Stimulated activated CD4-positive, alpha-beta T cell treated with anti-CD3 and anti-CD28 coated beads, Interleukin-12 subunit alpha, Interleukin-12 subunit beta, amount 100 ng/mL, for 4 hours (primary cell): ENCODE results near the gene SEC14L1.

Source experiments
- DNase-seq: peaks from one replicate; pipeline ENCODE4 v3.0.0-alpha.2; 2020

SEC14L1 gene

DNA sequence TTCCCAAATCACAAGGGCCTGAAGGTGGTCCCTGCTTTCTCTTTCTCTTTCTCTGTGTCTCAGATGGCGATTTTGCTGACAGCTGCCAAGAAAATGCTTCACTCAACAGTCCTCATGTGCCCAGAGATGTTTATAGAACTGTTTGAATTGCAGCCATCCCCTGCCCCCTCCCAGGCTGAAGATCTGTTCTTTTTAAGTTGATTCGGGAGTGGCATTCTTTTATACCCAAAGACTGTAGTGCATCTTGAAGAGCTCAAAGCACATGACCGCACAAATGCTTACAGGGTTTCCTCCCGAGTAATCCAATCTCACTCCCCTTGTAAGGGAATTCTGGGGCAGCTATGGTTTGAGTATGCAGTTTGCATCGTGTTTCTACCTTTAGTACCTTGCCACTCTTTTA lies 75.7 kb downstream of the SEC14L1 start:
- DNase-seq, result no peak

DNA sequence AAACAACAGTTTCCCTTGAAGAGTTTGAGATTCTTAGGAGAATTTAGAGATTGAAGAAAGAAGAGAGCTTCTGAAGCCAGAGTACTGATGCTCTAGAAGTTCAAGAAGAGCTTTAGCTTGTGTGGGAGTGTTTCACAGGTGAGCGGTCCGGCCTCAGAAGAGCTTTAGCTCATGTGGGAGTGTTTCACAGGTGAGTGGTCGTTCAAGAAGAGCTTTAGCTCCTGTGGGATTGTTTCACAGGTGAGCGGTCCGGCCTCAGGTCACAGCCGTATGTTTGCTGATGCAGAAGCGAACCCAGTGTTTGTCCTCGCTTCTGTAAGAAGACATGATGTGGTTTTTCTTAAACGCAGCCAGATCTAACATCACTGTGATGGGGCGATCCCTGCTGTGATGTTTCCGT lies 76.4 kb downstream of the SEC14L1 start:
- DNase-seq, result no peak

DNA sequence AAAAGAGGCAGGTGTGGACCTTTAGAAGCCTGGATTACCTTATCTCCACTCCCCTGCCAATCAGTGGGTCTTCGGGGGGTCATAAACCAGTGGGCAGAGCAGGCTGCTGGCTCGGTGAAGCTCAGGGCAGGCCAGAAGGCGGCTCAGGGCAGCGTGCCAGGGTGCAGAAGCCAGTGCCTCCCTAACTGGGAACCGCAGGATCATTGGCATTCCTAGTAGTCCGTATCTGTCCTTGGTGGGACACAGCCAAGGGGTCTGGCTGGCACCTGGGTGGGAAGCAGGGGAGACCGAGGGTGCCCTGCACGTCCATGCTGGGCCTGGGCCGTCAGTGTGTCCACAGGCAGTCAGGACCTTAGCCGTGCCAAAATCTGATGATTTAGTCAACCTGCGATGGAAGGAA lies 76.8 kb downstream of the SEC14L1 start:
- DNase-seq, result no peak

DNA sequence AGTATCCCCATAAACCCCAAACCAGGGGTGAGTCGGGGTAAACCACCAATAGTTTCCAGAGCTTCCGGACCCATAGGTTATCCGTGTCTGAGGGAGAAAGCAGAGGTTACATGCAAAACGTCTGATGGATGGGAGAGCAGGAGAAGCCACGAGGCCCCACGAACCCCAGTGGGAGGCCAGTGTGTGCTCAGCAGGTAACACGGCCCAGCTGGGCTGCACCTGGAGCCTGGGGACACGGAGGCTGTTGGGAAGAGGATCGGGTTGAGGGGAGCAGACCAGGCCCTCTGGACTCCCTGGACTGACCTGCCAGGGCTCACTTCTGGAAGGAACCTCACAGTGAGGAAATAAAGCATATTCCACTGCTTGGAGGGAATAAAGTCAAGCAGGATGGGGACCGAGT lies 78.1 kb downstream of the SEC14L1 start:
- DNase-seq, result no peak

DNA sequence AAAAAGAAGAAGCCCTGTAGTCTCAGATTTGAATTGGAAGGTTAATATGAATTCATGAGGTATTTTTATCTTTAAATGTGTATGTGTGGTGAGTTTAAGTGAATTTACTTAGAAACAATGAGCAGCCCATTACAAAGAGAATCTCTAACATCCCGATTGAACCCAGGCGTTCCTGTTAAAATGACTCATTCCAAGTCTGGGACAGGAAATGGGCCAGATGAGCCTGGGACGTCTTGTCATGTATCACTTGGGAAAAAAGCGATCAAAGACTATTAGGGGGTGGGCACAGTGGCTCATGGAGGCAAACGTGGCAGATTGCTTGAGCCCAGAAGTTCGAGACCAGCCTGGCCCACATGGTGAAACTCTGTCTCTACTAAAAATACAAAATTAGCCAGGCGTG lies 81.6 kb downstream of the SEC14L1 start:
- no peak for DNase-seq

DNA sequence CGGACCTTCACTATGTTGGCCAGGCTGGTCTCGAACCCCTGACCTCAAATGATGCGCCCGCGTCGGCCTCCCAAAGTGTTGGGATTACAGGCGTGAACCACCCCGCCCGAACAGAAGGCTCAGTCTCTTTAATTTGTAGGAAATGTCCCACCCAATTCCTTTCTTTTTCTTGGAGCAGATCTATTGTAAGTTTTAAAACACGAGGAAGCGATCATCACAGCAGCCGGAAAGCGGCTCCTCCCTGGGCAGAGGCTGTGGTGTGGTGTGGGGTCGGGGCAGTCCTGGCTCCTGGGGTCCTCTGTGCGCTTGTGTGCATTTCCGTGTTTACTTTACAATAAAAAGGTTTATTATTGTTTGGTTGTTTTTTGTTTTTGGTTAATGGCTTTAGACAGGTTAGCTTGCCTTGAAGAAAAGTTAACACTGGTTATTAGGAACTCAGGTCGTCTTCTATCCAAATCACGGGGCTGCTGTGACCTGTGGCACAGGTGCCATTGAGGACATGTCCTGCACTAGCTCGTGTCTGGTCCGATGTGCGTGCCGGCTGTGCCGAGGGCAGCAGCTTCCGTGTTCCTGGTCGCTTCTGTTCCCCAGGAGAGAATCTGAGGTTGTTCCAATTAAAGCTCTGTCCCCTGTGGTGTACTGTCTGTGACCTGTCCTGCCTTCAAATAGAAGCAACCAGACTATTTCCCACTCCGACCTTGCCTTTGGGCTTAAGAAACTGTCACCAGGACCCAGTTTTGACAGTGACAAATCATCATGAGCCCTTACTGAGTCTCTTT lies 83.1 kb downstream of the SEC14L1 start:
- no peak for DNase-seq

DNA sequence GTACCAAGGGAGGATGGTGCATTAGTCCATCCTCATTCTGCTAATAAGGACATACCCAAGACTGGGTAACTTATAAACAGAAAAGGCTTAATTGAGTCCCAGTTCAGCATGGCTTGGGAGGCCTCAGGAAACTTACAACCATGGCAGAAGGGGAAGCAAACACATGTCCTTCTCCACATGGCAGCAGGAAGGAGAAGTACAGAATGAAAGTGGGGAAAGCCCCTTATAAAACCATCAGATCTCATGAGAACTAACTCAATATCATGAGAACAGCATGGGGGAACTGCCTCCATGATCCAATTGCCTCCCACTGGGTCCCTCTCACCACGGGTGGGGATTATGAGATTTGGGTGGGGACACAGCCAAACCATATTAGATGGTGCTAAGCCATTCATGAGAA lies 84.5 kb downstream of the SEC14L1 start:
- no peak for DNase-seq

DNA sequence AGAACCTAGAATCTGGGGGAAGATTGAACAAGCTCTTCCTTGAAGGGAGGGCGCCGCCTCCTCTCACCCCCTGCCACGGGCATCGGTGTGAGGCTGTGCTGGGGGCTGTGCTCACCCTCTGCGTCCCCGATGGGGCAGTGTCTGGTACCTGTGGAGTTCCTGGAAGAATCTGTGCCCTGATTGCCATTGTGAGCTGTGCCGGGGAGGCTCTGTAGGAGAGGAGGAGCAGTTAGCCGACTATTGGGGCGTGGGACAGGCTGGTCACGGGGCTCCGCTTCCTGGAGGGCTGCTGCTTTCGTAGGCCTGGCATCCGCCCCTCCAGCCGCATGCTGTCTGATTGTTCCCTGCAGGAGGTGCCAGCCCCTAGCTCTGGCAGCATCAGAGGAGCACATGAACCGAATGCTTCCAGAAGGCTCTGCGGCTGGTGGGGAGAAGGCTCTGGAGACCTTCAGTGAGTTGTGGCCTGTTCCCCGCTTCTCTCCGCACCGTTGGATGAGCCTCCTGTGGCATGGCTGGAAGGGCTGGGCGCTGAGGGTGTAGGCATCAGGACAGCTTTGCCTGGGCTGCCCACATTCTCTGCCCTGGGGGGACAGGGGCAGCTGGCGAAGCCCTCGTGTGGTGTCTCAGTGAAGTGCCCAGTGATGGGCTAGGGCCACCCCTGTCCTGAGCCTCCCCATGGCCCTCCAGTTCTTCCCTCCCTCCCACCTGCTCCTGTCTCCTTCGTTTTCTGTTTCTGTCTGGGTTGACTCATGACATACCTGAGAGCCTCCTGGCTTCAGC lies 86.9 kb downstream of the SEC14L1 start:
- no peak for DNase-seq

DNA sequence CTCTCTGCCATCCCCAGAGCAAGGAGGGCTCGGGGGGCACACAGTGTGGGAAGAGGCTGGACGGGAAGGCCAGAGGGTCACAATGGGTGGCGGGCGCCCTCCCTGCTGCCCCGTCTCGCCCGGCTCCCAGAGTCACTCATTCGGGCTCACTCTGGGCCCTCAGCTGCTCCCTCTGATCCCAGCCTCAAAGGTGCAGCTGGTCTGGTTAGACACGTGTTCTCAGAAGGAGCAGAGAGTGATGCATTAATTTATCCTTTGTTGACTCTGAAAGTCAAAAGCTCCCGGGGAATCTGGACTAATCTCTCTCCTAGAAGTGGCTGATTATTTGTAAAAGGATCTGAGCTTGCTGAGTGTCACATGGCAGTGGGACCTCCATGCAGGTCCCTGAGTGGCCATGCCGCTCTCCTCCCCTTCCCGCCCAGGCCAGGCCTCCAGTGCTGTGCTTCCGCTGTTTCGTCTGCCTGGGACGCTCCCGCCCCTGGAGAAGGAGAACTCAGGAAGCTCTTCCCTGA lies 87.5 kb downstream of the SEC14L1 start:
- DNase-seq, result no peak

DNA sequence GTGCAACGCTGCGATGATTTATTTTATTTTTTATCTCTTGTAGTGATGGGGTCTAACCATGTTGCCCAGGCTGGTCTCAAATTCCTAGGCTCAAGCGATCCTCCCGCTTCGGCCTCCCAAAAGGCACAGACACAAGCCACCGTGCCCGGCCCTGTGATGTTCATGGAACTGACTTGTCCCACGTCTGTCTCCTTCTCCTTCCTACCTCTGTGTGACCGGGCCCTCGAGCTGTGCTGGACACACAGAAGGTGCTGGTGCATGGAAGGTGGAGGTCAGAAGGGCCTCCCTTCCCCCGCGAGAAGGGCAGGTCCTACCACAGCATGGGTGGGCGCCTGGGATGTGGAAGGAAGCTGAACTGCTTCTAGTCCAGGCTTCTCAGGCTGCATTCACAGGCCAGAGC lies 88.0 kb downstream of the SEC14L1 start:
- no peak for DNase-seq

DNA sequence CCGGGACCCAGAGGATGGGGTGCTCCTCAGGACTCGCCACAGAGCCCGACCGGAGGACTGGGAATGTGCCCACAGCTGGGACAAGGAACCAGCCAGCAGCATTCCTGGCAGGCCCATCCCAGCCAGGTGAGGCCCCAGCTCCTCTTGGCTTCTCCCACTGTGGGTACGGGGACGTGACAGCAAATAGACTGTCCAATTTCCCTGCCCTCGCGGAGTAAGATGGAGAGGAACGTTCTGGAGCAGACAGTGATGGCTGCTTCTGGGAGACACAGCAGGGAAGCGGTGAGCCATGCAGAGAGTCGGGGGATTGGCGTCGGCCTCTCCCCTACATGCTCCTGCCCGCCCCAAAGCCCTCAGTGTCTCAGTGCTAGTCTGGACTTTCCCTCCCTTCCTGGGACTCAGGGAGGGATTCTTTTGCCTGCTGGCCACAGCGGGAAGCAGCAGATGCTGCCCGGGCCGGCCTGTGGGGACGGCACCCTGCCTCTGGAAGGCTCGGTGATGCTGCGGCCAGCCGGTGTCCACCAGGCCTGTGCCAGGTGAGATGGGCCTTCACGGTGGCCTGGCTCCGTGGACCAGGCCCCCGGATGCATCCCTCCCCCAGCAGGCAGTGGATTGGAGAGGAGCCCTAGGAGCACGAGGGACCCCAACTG lies 89.1 kb downstream of the SEC14L1 start:
- DNase-seq, result no peak

DNA sequence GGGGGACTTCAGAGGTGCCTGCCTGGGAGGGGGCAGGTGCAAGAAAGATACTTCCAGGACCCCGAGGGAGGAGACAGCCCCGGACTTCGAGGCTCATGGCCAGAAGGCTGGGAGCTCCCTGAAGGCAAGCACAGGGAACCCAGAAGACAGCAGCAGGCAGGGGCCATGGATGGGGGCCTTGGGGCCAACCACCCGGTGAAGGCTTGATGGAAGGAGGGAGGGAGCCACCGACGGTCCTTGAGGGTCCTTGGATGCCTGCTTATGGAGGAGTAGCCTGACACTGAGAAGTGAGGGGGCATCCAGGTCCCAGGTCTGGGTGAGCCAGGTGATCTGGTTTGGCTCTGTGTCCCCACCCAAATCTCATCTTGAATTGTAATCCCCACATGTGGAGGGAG lies 89.7 kb downstream of the SEC14L1 start:
- no peak for DNase-seq

DNA sequence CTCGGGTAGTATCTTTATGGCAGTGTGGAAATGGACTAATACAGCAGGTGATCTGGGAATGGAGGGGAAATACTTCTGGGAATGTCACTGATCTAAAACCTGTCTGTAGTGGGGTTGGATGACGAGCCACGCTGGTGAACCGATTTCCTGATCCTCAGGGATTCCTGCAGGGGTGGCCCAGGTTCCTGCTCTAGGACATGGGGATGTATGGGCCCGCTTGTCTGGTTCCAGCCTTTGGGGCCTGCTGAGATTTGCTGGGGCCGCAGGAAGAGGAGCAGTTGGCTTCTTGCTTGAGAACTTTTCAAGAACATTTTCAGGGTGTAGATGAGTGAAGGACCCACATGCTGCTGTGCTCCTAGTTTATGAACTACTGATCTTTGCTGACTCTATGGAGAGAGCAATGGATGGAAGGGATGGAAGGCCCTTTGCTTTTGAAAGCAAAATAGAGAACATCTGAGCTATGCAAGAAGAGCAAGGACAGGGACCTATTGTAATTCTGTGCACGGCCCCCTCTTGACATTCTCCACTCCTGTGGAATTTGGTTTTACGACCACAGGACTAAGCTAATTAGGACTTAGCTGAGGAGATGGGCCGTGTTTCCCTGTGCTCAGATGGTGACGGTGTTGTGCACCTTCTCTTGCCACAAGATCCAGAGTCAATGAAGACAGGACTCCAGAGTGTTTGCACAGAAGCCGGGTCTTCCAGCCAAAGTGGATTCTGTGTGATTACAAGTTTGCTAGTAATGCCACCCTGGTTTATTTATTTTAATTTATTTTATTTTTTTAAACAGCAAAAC lies 90.5 kb downstream of the SEC14L1 start:
- DNase-seq, result no peak

DNA sequence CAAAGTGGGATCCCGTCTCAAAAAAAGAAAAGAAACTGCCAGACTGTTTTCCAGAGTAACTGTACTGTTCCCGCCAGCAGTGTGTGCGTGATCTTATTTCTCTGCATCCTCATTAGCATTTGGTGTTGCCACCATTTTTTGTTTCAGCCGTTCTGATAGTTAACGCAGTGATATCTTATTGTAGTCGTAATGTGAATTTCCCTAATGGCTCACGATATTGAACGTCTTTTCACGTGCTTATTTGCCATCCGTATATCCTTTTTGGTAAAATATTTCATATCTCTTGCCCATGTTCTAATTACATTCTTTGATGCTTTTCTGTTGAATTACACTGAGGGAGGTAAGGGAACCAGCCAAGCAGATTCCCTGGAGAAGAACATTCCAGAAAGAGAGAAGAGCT lies 92.4 kb downstream of the SEC14L1 start:
- no peak for DNase-seq

DNA sequence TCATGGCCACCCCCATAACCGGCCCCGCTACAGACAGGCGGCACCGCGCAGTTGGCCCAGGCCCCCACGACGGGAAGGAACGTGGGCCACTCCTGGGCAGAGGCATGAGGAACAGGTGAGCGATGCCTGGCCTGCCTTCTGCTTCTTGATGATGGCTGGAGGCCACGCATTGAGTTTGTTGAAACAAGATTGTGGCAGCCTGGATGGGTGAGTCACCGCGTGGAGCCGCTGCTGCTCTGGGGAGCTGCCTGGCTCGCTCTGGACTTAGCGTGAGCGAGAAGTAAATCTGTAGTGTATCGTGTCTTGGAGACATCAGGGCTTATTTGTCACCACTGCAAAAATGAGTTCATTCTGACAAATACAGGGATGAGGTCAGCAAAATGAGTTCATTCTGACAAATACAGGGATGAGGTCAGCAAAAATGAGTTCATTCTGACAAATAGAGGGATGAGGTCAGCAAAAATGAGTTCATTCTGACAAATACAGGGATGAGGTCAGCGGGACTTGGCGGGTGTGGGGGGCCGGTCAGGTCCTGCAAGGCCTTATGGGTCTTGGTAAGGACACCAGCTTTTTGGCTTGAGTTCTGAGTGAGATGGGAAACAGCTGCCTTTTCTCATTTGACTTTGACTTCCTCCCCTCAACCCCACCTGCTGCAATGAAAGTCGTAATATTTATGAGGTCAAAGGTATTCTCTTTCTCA lies 93.0 kb downstream of the SEC14L1 start:
- no peak for DNase-seq

DNA sequence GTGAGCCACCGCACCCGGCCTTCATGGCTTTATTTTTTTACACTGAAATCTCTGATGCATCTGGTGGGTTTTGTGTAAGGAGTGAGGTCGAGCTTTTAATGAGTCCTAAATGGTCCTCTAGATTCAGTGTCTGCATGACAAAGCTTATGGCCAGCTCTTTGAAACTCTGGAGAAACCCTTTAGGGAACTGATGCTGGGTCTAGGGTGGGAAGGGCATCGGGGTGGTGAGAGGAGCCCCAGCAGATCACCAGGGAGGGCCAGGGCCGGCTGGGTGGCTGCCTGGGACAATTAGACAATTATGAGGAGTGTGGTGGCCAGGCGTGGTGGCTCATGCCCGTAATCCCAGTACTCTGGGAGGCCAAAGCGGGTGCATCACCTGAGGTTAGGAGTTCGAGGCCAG lies 93.9 kb downstream of the SEC14L1 start:
- DNase-seq, result no peak

DNA sequence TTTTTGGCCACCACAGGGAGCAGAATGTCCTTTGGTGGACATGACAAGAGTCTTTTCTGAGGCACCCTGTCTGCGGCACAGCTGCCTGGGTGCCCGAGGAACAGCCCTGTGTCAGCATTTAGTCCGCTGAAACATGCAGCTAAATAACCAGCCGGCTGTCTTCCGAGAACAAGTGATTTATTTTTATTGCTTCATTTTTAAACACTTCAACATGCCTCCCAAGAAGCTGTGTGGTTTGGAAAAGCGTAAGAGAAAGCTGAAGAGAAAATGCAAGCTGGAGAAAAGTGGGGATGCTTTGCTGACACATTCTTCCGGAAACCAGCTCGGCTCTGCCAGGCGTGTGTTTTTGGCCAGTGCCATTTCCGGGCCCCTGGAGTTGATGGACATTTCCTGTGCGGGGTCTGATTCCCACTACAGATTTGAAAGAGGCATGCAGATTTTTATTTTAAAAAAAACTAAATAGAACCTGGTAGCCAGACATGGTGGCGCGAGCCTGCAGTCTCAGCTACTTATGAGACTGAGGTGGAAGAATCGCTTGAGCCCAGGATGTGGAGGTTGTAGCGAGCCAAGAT lies 94.7 kb downstream of the SEC14L1 start:
- no peak for DNase-seq

DNA sequence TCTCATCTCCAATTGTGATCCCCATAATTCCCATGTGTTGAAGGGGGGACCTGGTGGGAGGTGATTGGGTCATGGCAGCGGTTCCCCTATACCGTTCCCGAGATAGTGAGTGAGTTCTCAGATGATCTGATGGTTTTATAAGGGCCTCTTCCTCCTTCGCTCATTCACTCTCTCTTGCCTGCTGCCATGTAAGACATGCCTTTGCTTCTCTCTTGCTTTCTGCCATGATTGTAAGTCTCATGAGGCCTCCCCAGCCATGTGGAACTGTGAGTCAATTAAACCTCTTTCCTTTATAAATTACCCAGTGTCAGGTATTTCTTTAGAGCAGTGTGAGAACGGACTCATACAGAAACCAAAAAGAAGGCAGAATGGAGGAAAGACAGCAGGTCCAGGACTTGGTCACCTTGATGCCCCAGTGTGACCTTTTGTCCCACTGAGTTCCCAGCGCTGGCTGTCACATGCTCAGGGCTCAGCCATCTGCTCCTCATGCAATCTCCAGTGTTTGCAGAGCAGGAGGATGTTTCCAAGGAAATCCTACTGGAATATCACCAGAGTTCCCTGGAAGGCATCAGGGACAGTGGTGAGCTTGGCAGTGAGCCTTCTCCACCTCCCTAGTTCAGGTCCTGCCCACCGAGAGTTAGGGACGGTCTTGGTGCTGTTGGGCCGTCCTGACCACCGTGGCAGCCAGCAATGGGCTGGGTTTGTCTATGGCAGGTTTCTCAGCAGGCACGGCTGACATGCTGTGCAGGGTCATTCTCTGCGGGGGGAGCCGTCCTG lies 96.7 kb downstream of the SEC14L1 start:
- no peak for DNase-seq

DNA sequence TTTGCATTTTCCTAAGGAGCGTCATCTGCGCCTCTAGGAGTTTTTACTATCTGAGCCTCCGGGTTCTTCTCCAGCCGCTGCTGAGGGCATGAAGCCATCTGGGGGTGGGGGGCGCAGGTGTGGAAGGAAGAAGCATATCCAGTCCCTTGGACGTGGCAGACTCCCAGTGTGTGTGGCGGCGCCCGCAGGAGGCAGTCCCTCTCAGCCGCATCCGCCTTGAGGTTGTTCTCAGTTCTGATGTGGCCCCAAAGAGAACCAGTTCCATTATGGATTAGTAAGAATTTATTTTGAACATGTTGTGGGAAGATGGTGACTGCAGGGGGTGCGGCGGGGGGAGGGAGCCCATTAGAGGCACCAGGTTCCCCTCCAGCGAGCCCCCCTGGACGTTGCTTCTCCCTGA lies 100.2 kb downstream of the SEC14L1 start:
- DNase-seq, result no peak

DNA sequence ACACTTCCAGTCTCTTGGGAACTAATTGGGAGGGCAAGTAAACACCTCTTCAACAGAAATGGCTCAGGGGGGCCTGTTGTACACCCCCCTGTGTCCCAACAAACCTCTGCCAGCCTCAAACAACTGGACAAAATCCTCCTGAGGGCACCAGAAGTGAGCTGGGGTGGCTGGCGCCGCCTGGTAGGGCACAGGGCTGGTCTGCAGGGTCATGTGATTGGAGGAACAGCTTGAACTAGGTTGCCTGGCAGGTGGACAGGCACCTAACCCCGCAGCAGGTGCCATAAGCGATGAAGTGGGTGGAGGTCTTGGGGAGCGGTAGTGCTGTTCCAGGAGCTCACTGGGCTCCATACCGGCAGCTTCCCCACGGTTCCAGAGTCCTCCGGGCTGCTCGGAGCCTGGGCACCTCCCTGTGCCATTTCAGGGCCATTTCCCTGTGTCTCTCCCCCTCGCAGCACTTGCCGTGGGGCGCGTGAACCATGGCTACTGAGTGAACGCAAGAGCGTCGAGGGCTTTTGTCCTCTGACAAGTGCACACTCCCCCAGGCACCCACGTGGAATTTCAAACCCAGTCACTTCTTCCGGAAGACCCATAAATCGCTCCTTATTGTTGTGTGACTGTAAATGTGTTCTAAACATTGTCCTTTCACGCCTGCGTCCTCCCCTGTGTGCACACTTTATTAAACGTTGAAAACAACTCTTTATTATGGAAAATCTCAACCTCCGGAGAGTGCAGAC lies 101.5 kb downstream of the SEC14L1 start:
- no peak for DNase-seq
